C4-2B (cell line): ENCODE data around the gene FSTL1.

ENCODE experiments used
- CTCF ChIP-seq: fragments of 450-650 bp; conservative IDR thresholded peaks from 2 replicates; pipeline ENCODE4 v1.5.1; 2017; ENCODE audit warnings: mild to moderate bottlenecking
- ZFX ChIP-seq: fragments of 450-650 bp; IDR thresholded peaks from 2 replicates; pipeline ENCODE4 v1.6.1; 2017

- TF ChIP-seq CTCF (no peak), ZFX (no peak)
These were observed 23.3 kb upstream of the FSTL1 start for GRCh38 chr3:120473896-120474675.
